Activated T-helper 1 cell treated with anti-CD3 and anti-CD28 coated beads, Interleukin-2, amount 50 U/mL, for 16 hours (primary cell): Measurements from ENCODE around the gene MAP3K10.

Experiments
- DNase-seq, 2 donors: peaks; one replicate each; pipeline ENCODE4 v3.0.0-alpha.2; 2020; ENCODE audit warnings: low read depth in 1 of 2, low spot score in 1 of 2

The MAP3K10 gene

GRCh38 chr19:40232949-40233810 is 42.0 kb downstream of the MAP3K10 start:
- no peak for DNase-seq

GRCh38 chr19:40233811-40234389 is 42.7 kb downstream of the MAP3K10 start:
- no peak for DNase-seq

- DNase-seq: no peak
Observed at GRCh38 chr19:40234429-40235237, 43.4 kb downstream of the MAP3K10 start.

GRCh38 chr19:40235238-40236025 is 44.2 kb downstream of the MAP3K10 start:
- no peak for DNase-seq

GRCh38 chr19:40236026-40236355 is 44.8 kb downstream of the MAP3K10 start:
- DNase-seq: no peak

- no peak for DNase-seq
Observed at GRCh38 chr19:40236366-40236765, 45.1 kb downstream of the MAP3K10 start.

- no peak for DNase-seq
Observed at GRCh38 chr19:40237791-40238190, 46.6 kb downstream of the MAP3K10 start.

GRCh38 chr19:40238775-40239174 is 47.5 kb downstream of the MAP3K10 start:
- DNase-seq: no peak

- no peak for DNase-seq
Observed at GRCh38 chr19:40239415-40240226, 48.4 kb downstream of the MAP3K10 start.

GRCh38 chr19:40240332-40240731 is 49.1 kb downstream of the MAP3K10 start:
- no peak for DNase-seq

- no peak for DNase-seq
Observed at GRCh38 chr19:40241125-40241808, 50.0 kb downstream of the MAP3K10 start.

GRCh38 chr19:40241809-40242384 is 50.7 kb downstream of the MAP3K10 start:
- DNase-seq: no peak

- no peak for DNase-seq
Observed at GRCh38 chr19:40242480-40242879, 51.3 kb downstream of the MAP3K10 start.

- no peak for DNase-seq
Observed at GRCh38 chr19:40243181-40243580, 52.0 kb downstream of the MAP3K10 start.

GRCh38 chr19:40244579-40245317 is 53.5 kb downstream of the MAP3K10 start:
- no peak for DNase-seq

GRCh38 chr19:40245506-40246128 is 54.4 kb downstream of the MAP3K10 start:
- DNase-seq: no peak

GRCh38 chr19:40246292-40247073 is 55.3 kb downstream of the MAP3K10 start:
- DNase-seq: no peak
